ENCODE data around the gene HMG20A.
"Not testable (repeated sequence)": the region's sequence is repeated elsewhere in the genome, so short reads cannot be mapped to it uniquely, and the experiment has no call there.

HMG20A gene

DNA sequence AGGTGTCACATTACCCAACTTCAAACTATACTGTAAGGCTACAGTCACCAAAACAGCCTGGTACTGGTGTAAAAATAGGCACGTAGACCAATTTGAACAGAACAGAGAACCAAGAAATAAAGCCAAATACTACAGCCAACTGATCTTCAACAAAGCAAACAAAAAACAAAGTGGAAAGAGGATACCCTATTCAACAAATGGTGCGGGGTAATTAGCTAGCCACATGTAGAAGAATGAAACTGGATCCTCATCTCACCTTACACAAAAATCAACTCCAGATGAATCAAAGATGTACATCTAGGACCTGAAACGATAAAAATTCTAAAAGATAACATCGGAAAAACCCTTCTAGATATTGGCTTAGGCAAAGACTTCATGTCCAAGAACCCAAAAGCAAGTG lies 13.8 kb upstream of the HMG20A start:
- DNase-seq (ENCODE audit: low read depth in 3 of 3) = no peak

DNA sequence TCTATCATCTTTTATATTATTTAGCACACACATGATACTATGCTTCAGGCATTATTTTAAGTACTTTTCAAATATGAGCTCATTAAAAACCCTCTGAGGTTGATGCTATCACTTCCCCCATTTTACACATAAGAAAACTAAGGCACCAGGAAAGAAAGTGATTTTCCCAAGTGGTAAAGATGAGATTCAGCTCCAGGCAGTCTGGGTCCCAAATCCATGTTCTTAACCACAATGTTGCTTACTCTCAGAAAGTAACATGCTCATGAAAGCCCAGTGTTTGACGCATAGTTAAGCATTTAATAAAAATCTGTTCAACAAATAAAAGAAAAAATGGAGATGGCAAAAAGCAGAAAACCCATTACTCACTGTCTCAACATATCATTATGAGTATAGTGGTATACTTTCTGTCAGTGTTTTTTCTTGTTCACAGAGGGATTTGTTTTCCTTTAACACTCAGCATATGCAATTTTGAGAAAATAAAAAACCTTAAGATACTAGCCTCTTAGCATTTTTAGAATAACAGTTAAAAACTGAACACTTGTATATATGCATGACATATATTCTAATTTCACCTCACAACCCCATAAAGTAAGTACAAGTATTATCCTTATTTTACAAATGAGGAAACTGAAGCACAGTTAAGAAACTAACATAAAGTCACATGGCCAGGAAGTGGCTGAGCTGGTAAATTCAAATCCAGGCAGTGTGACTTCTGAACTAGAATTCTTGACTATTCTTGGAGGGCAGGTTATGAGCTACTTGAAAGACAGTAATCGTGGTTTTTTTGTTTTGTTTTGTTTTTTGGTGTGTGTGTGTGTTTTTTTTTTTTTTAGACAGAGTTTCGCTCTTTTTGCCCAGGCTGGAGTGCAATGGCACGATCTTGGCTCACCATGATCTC lies 11.2 kb upstream of the HMG20A start:
- no peak for DNase-seq (ENCODE audit: low read depth in 3 of 3)

DNA sequence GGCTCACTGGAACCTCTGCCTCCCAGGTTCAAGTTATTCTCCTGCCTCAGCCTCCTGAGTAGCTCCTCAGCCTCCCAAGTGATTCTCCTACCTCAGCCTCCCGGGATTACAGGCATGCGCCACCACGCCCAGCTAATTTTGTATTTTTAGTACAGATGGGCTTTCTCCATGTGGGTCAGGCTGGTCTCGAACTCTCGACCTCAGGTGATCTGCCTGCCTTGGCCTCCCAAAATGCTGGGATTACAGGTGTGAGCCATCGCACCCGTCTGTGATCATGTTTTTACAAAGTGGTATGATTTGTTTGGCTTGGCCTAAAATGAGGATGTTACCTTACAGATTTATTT lies 10.6 kb upstream of the HMG20A start:
- DNase-seq (ENCODE audit: low read depth in 3 of 3) = not testable (repeated sequence)

DNA sequence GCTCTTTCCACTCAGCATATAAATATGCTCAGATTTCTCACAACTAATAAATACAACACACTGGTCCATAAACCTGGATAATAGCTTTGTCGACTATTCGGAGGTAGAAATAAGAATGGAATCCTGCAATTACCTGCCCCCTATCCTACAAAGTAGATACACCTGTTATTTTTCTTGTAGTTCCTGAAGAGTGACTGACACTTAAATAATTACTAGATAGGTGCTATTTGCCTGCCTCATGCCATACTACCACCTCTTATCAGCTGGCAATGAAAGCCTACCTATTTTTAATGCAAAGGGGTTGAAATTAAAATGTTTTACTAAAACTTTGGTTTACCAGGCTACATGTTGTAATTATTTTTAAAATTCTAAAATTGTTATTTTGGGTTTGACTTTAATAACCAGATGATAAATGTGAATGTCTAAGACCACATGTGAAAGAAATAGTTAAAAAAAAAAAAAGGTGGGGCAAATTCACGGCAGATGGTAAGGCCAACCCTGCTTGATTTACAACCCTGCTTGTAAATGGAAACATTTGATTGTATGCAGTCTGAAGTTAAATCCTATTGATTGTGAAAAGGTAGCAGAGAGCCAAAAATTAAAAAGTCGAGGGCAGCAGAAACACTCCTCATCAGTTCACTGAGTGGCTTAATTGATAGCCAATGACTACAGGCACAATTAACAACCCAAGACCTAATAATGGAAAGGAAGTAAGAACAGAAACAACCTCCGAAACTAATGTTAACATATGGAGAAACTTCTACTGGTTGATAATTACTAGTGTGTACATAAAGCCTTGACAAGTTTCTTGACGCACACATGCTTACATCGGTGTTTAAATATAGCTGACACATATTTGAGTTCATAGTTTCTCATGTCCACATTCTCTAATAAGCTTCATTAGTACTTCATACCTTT lies 9.7 kb upstream of the HMG20A start:
- DNase-seq (ENCODE audit: low read depth in 3 of 3) = no peak

DNA sequence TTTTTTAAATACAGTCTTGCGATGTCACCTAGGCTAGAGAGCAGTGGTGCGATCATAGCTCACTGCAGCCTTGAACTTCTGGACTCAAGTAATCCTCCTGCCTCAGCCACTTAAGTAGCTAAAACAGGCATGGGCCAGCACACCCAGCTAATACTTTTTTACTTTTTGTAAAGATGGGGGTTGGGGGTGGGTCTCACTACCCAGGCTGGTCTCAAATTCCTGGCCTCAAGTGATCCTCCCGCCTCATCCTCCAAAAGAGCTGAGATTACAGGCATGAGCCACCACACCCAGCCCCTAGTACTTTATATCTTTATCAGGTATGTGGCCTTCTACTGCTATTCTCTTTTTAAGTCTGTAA lies 9.1 kb upstream of the HMG20A start:
- DNase-seq (ENCODE audit: low read depth in 3 of 3) = no peak

DNA sequence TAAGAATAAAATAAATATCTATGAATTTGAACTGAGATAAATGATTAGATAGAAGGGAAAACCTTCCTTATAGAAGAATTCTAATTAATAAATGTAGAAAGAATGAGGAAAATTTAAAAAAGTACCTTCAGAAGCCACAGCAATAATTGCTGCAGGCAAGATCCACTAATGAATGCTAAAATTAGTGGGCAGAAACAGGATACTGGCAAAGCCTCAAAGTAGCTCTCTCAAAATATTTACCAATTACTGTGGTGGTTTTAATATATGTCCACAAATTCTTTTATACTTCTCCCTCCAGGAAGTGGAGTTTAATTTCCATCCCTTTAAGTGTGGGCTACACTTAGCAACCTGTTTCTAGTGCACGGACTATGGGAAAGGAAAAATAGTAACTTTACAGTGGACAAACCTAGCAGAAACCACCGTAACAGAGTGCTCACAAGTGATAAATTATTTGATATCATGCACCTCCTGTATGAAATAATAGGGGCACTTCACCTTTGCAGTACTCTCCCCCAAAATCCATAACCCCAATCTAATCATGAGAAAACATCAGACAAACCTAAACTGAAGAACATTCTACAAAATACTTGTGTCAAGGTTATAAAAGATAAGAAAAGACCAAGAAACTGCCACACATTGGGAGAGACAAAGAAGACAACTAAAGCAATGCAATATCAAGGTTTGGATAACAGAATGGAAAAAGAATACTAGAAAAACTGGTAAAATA lies 7.6 kb upstream of the HMG20A start:
- DNase-seq (ENCODE audit: low read depth in 3 of 3) = no peak

DNA sequence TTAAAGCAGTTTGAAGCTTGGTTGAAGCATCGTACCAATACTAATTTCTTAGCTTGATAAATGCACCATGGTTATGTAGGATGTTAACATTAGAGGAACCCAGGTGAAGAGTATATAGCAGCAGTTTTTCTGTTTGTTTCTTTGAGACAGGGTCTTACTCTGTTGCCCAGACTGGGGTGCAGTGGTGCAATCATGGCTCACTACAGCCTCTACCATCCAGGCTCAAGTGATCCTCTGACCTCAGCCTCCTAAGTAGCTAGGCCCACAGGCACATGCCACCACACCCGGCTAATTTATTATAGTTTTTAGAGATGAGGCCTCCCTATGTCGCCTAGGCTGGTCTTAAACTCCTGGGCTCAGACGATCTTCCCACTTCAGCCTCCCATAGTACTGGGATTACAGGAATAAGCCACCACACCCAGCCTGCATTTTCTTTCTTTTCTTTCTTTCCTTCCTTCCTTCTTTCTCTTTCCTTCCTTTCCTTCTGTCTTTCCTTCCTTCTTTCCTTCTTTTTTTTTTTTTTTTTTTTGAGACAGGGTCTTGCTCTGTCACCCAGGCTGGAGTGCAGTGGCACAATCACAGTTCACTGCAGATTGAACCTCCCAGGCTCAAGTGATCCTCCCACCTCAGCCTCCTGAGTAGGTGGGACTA lies 6.9 kb upstream of the HMG20A start:
- no peak for DNase-seq (ENCODE audit: low read depth in 3 of 3)

DNA sequence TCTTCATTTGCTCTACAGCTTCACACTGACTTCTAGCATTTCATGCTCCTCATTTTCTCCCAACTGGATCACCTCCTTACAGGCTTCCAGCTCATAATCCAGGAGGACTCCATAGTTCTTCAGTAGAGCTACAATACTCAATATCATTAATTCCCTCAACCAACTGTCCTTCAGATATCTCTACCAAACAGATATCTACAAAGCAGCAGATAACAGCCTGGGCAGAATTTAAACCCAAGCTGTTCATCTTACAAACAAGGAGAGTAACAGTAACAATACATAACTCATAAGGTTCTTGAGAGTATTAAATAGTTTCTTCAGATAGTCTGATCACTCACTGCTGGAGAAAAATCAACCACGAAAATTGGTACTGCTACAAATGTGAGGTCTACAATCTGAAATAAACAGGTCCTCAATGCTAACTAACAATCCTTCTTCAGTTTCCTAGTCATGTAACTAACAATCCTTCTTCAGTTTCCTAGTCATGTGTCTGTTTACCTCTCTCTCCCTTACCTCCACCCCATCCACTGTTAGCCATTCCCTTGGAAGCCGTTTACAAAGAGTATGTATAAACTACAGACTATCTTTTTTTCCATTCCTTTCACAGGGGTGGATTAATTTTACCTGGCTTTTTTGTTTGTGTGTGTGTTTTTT lies 5.8 kb upstream of the HMG20A start:
- no peak for DNase-seq (ENCODE audit: low read depth in 3 of 3)

DNA sequence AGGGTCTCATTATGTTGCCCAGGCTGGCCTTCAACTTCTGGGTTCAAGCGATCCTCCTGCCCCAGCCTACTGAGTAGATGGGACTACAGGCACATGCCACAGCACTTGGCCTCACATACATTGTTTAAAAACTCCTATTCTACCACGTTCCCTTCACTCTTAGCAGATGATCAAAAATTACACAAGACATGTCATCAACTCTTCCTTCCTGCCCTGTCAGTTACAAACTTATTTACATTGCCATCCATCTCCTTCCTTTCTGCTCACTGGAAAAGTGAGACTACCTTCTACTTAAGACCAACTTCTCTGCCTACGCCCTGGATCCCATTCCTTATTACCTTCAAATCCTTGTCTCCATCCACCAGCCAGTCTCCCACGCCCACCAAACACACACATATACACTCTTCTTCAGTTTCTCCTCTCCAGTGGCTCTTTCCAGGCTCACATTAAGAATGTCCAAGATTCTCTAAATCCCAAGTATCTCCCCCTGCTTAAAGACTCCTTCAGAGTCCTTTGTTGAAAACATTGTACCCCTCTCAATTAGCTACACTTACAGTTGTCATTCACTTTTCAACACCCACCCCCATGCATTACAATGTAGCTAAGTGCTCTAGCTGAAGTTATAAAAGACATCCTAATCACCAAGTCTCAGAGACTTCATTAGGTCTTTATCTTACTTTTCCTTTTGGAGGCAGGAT lies 5.1 kb upstream of the HMG20A start:
- DNase-seq (ENCODE audit: low read depth in 3 of 3) = no peak

DNA sequence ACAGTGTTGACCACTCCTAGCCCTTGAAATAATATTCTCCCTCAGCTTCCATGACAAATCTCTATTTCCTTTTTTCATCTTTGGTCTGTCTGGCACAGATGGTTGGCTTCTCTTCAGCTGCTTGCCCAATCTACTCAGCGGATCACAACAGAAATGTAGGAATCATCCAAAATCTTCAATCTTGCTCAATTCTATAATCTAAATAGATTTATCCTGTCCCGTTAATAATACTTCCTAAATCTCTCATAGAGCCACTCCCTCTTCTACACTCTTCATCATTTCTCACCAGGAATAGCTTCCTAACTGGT lies 4.6 kb upstream of the HMG20A start:
- DNase-seq (ENCODE audit: low read depth in 3 of 3) = no peak

DNA sequence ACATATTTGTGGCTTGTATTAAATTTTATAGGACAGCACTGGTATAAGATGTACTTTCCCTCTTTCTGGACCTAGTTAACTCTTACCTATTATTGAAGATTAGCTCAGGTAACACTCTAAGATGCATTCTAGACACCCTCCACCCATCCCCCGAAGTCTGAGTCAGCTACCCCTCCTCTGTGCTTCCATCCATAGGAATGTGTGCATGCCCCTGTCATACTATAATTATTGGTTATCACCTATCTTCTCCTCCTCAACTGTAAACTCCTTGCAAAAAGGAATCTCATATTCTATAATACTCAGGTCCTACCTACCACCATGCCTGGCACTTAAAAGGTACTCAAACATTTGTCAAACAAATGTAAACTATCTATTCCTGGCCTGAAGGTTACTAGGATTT lies 3.7 kb upstream of the HMG20A start:
- DNase-seq (ENCODE audit: low read depth in 3 of 3) = no peak

DNA sequence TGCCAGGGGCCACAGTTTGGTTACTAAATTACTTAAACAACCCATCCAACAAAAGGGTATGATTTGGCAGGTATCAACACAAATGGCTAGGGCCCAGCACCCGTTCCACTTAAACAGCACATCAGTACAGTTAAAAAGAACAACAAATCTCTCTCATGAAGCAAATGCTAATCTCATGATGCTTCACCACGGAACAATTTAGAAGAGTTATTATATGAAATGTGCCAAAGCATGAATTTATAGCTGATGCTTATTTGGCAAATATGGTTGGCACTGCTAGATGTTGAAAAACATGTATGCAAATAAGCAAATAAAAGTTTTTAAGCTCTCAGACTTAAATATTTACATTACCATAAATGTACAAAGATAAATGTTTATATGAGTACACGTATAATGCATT lies 3.1 kb upstream of the HMG20A start:
- no peak for DNase-seq (ENCODE audit: low read depth in 3 of 3)

DNA sequence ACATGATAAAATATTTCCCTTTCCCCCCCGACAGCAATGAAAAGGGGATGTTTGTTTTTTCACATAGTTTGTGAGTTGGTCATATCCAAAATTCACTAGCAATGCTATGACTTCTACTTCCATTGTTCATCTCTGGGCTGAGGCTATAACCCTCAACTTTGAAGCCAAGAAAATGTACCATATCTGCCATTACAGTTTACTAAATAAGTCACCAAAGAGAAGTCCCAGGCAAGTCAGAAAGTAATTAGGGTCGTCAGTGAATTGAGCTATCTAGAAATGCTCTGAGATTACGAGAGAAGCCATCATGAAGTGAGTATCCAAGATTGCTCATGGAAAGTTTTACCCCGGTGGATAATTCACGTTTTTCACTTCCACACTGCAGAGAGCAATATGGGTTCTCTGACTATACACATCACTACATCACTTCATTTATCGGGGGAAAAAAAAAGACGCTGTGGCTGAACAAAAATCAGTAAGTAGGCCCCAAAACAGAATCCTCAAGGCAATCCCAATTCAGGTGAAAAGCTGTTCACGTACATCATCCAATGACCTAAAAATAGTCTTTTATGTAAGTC lies 2.2 kb upstream of the HMG20A start:
- DNase-seq (ENCODE audit: low read depth in 3 of 3) = no peak

DNA sequence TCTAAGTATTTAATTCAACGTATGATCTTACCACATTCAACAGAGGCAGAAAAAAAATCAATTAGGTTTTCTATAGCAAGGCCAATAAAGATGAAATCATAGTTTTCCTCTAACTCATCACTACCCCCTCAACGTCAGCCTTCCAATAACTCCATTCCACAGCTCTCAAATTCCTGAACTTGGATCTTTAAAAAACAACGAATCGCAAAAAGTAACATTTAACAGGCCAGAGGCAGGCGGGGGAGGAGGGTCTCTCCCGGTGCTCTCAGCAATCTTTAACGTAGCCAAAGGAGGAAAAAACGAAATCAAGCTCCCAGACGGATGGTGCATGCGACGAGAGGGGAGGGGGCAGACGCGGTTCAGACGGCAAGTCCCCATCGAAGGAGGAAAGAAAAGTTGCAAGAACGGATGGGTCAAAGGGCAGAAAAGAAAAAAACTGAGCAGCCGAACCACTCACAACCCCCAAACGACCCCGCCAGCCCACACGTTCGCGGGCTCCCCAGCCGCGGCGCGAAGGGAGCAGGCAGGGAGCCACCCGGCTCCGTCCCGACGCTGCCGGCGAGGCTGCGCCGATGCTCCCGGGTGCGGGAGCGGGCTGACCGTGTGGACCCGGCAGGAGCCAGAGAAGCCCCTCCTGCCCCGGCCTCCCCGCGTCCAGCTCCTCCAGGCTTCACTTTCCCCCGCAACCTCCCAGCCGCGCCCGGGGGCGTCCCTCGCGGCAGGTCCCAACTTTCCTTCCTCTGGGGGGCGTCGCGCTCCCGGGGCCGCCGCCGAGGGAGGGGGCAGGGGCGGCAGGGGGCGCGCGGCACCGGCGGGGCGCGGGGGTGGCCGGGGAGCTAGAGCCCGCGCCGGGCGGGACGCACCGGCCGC lies 1.5 kb upstream of the HMG20A start:
- DNase-seq (ENCODE audit: low read depth in 3 of 3) = peak in 2 of 3 donors; percentile 21 to 34

DNA sequence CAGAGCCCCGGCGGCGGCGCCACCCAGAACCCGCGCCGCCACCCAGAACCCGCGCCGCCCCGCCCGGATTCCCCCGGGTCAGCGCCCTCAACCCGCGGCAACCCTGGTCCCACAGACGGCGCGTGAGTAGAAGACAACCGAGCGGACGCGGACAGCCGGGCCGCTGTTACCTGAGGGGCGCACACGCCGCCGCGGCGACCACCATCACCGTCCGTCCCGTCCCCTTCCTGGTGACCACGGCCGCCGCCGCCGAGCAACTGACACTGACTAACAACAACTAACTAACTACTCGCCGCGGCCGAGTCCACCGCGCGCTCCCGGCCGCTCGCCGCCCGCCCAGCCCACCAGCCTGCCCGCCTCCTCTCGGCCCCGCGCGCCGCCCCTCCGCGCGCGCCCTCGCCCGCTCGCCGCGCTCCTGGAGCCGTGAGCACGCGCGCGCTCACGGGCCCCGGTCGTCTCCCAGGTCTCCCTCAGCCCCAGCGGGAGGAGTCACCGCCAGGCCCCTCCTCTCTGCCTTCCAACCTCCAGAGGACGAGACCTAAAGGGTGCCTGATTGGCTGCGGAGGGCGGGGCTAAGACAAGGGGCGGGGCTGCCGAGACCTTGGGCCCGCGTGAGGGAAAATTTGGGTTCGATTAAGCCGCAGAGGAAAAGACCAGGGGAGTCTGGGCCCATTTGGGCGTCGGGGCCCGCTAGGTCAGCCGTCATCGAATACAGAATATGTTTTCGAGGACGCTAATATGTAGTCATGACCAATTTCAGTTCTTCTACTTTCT lies 665 bp upstream of the HMG20A start, which contains the start of gene PEAK1:
PEAK1 (minus strand) TSS at position 269 of the 774 bp plus-strand sequence. CDS start 238,178 bp downstream, outside the sequence.
- peak; percentile 98 to 100 (median 99) for DNase-seq (ENCODE audit: low read depth in 3 of 3)

DNA sequence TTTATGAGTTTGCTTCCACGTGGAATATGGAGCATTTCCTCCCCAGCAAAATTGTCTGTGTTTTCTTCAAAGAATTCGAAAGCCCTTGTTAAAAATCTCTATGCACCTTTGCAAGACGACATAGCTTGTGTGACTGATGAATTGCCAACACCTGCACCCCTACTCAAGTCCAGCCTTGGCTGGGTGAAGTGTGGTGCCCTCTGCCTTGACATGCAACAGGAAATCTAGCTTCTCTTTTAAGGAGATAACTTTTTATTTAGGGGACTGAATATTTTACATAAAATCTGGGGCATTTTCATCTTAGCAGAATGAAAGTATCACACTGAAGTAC lies 647 bp downstream of the HMG20A start:
- peak in 1 of 3 donors; percentile 3 for DNase-seq (ENCODE audit: low read depth in 3 of 3)

DNA sequence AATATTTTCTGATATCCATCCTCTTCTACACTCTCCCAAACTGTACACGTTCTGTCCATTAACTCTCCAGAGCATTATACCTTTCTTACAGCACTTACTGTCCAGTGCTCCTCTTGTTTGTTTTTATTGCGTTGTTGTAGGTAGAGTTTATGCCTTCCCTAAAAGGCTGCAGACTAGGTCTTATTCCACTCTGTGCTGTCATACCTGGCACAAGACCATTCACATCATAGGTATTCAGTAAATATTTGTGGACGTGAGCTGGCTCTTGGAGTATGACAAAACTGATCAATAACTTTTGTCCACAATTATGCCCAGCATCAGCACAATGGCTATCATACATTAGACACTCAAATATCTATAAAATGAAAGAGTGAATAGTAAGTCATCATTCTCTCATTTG lies 4.4 kb downstream of the HMG20A start:
- DNase-seq (ENCODE audit: low read depth in 3 of 3) = no peak

DNA sequence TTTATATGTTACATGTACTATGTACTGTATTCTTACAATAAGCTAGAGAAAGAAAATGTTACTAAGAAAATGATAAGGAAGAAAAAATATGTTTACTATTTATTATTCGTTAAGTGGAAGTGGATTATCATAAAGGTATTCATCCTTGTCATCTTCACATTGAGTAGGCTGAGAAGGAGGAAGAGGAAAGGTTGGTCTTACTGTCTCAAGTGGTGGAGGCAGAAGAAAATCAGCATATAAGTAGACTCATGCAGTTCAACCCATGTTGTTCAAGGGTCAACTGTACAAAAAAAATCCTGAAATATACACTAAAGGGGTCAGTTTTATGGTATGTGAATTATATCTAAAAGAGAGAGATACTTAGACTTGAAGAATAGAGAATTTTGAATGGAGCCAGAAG lies 5.7 kb downstream of the HMG20A start:
- no peak for DNase-seq (ENCODE audit: low read depth in 3 of 3)

DNA sequence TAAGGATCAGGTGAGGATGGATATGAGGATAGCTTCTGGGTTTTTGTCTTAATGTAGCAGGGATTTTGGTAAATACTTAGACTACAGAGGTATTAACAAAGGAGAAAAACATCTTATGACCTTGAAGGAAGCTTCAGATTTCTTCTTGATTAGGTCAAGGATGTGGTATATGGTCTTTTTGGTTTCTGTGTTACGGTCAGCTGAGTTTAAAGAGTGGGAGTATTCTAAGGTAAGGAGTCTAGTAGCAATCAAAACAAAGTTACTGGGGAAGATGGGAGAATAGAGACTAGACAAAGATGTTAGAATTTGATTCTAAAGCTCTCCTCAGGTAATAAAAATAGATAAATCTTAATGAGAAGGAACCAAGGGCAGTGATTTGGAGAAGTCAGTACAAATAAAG lies 6.2 kb downstream of the HMG20A start:
- no peak for DNase-seq (ENCODE audit: low read depth in 3 of 3)
